Measurements from ENCODE around the gene VAMP1.

GRCh38 chr12:6423267-6424007 is 47.0 kb downstream of the VAMP1 start:
- TF ChIP-seq EGR1 (conservative IDR thresholded peaks at IDR 0.05) (no peak), ZBTB2 (IDR thresholded peaks at IDR 0.05) (no peak), YY1 (IDR thresholded peaks at IDR 0.05; ENCODE audit: borderline replicate concordance in 1 of 3, control insufficient read depth in 1 of 3, extremely low read depth in 1 of 3, insufficient read depth in 3 of 3, insufficient read length in 1 of 3, insufficient replicate concordance in 2 of 3, low read depth in 1 of 3, low read length in 2 of 3) (peak in 2 of 3 experiments; percentile 47 to 71), CREB5 (CRISPR knock-in tag; IDR thresholded peaks at IDR 0.05) (no peak), MAFK (IDR thresholded peaks at IDR 0.05; ENCODE audit: low read length) (no peak), KLF1 (tag; IDR thresholded peaks at IDR 0.05) (no peak), ZNF766 (CRISPR knock-in tag; conservative IDR thresholded peaks at IDR 0.05) (no peak), CHD7 (IDR thresholded peaks at IDR 0.05; ENCODE audit: low read depth, low read length) (no peak), PKNOX1 (IDR thresholded peaks at IDR 0.05) (no peak), RFX7 (CRISPR knock-in tag; IDR thresholded peaks at IDR 0.05) (no peak)
